GM23338 (cell line): ENCODE data around the gene SUMF1. TPM values are rescaled to one million over a fixed set of nuclear protein-coding genes. Genes with fewer than 3 reads are reported as not detected.

Source experiments
- ATAC-seq: fragments of 200-7000 bp; cut with Tn5 transposase; 3 replicates; pipeline ENCODE4 v1.9.1; 2020
- DNase-seq: peaks from one replicate; pipeline ENCODE4 v3.0.0-alpha.2; 2015; ENCODE audit warnings: low spot score
- H2AFZ ChIP-seq: fragments of 200-600 bp; sonication (generic); 2 replicates; pipeline ENCODE4 v1.8.0; 2016; ENCODE audit warnings: antibody characterized with exemption, mild to moderate bottlenecking, moderate library complexity
- H3F3A ChIP-seq: fragments of 200-600 bp; sonication (generic); replicated peaks from 2 replicates; pipeline ENCODE4 v1.8.0; 2017; ENCODE audit warnings: antibody characterized with exemption, mixed run types, low read depth
- H3K27ac ChIP-seq: fragments of 200-600 bp; sonication (generic); 2 replicates; pipeline ENCODE4 v1.6.1; 2016; ENCODE audit warnings: low read depth
- H3K27me3 ChIP-seq: fragments of 200-600 bp; sonication (generic); 2 replicates; pipeline ENCODE4 v1.8.0; 2016; ENCODE audit warnings: mild to moderate bottlenecking, mixed run types, moderate library complexity; ENCODE audit not compliant: insufficient read depth
- H3K36me3 ChIP-seq: fragments of 200-600 bp; sonication (generic); 2 replicates; pipeline ENCODE4 v1.8.0; 2016; ENCODE audit warnings: mild to moderate bottlenecking; ENCODE audit not compliant: insufficient read depth
- H3K4me1 ChIP-seq: fragments of 200-600 bp; sonication (generic); 2 replicates; pipeline ENCODE4 v1.8.0; 2016; ENCODE audit warnings: mild to moderate bottlenecking, moderate library complexity; ENCODE audit not compliant: insufficient read depth
- H3K4me2 ChIP-seq: fragments of 200-600 bp; sonication (generic); 2 replicates; pipeline ENCODE4 v1.7.1; 2017; ENCODE audit warnings: mixed run types
- H3K4me3 ChIP-seq: fragments of 200-600 bp; sonication (generic); 2 replicates; pipeline ENCODE4 v1.6.1; 2016; ENCODE audit warnings: mixed run types
- H3K79me2 ChIP-seq: fragments of 200-600 bp; sonication (generic); replicated peaks from 2 replicates; pipeline ENCODE4 v1.8.0; 2017; ENCODE audit warnings: mild to moderate bottlenecking; ENCODE audit not compliant: insufficient read depth
- H3K9me2 ChIP-seq: fragments of 200-600 bp; sonication (generic); 2 replicates; pipeline ENCODE4 v1.8.0; 2017; ENCODE audit not compliant: insufficient read depth
- H4K20me1 ChIP-seq: fragments of 200-600 bp; sonication (generic); replicated peaks from 2 replicates; pipeline ENCODE4 v1.8.0; 2017; ENCODE audit warnings: mild to moderate bottlenecking; ENCODE audit not compliant: insufficient read depth
- H3K27ac Mint-ChIP-seq: 2 replicates; pipeline ENCODE4 v1.8.0; 2020; ENCODE audit warnings: inconsistent platforms, mild to moderate bottlenecking, moderate library complexity, mixed read lengths
- H3K27me3 Mint-ChIP-seq: 3 replicates; pipeline ENCODE4 v1.8.0; 2022; ENCODE audit warnings: low read depth, mild to moderate bottlenecking, moderate library complexity, mixed read lengths, inconsistent platforms; ENCODE audit not compliant: insufficient read depth, poor library complexity
- H3K36me3 Mint-ChIP-seq: 3 replicates; pipeline ENCODE4 v1.8.0; 2021; ENCODE audit warnings: low read depth, mild to moderate bottlenecking, inconsistent platforms, moderate library complexity, mixed read lengths
- H3K4me1 Mint-ChIP-seq: 3 replicates; pipeline ENCODE4 v1.8.0; 2020; ENCODE audit warnings: mild to moderate bottlenecking, inconsistent platforms, mixed read lengths
- H3K4me3 Mint-ChIP-seq: 3 replicates; pipeline ENCODE4 v1.8.0; 2021; ENCODE audit warnings: moderate library complexity, mild to moderate bottlenecking, inconsistent platforms, mixed read lengths
- H3K9me3 Mint-ChIP-seq: 3 replicates; pipeline ENCODE4 v1.8.0; 2020; ENCODE audit warnings: moderate library complexity, mild to moderate bottlenecking, inconsistent platforms, mixed read lengths
- CREB1 ChIP-seq: fragments of 250-450 bp; sonication (Bioruptor Pico); IDR thresholded peaks from 2 replicates; pipeline ENCODE4 v1.5.0; 2020; ENCODE audit warnings: low read depth, mild to moderate bottlenecking, moderate library complexity
- EZH2 ChIP-seq: fragments of 200-600 bp; sonication (generic); IDR thresholded peaks from one replicate; pipeline ENCODE4 v1.8.0; 2017; ENCODE audit warnings: antibody characterized with exemption, mild to moderate bottlenecking, low read depth; ENCODE audit not compliant: unreplicated experiment
- EZH2phosphoT487 ChIP-seq: fragments of 200-600 bp; sonication (generic); IDR thresholded peaks from one replicate; pipeline ENCODE4 v1.8.1; 2018; ENCODE audit warnings: antibody characterized with exemption; ENCODE audit not compliant: unreplicated experiment
- JUNB ChIP-seq: IDR thresholded peaks from one replicate; pipeline ENCODE4 v1.6.1; 2016; ENCODE audit warnings: antibody characterized with exemption; ENCODE audit not compliant: unreplicated experiment
- NANOG ChIP-seq: IDR thresholded peaks from 2 replicates; pipeline ENCODE4 v1.6.1; 2016; ENCODE audit warnings: antibody characterized with exemption, borderline replicate concordance
- POLR2AphosphoS5 ChIP-seq: IDR thresholded peaks from 2 replicates; pipeline ENCODE4 v1.6.1; 2016; ENCODE audit warnings: antibody characterized with exemption, low read depth
- ZNF114 ChIP-seq: fragments of 250-450 bp; sonication (Bioruptor Pico); IDR thresholded peaks from 2 replicates; pipeline ENCODE4 v1.5.0; 2020; ENCODE audit warnings: mild to moderate bottlenecking, moderate library complexity
- polyA plus RNA-seq: library from polyadenylated mRNA; unstranded; fragments of >200 nt; fragmentation: Nextera tagmentation; extraction: Ambion mirVana; gene quantifications from 2 replicates; pipeline ENCODE4 v1.2.1, GENCODE V29; 2016
- total RNA-seq: library from RNA; depleted of rRNA; stranded (reverse); fragments of >200 nt; shearing (Covaris generic); gene quantifications from 2 replicates; pipeline ENCODE4 v1.2.3, GENCODE V29; 2014
- TF ChIP-seq, protein P1 (sequence below): IDR thresholded peaks from 2 replicates; pipeline ENCODE4 v1.6.1; 2016; ENCODE audit warnings: antibody characterized with exemption
- TF ChIP-seq, protein P2 (sequence below), 2 experiments: fragments of 200-600 bp in 1 of 2; sonication (generic) in 1 of 2; conservative IDR thresholded peaks; 2 replicates each; pipeline versions ENCODE4 v1.5.1 to v1.6.1; 2016 to 2017; ENCODE audit warnings: antibody characterized with exemption in 2 of 2, low read depth in 2 of 2, mild to moderate bottlenecking in 2 of 2, moderate library complexity in 1 of 2
- TF ChIP-seq, protein P3 (sequence below): IDR thresholded peaks from one replicate; pipeline ENCODE4 v1.6.1; 2018; ENCODE audit warnings: antibody characterized with exemption; ENCODE audit not compliant: unreplicated experiment

The SUMF1 gene
- total and polyA plus RNA-seq, 2 experiments from 2014 or later, result 6.9 to 20.3 TPM

DNA sequence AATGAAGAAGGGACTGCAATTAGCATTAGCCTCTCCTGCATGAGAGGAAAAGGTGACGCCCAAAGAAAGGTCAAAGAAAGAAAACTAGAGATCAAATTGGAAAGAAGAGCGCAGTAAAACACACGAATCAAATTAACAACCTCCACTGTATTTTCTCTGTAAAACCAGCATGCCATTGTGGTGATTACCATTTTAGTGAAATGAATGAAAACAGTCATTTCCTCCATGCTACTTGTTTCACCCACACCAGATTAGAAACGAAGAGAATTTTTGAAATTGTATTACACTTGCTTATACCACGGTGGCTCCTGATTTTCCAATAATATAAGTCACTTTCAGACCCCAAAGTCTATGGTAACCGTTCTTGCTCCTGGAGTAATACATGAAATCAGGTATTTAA lies 71.6 kb downstream of the SUMF1 start:
- TF ChIP-seq EZH2phosphoT487 (no peak), CREB1 (CRISPR knock-in tag) (no peak), POLR2AphosphoS5 (no peak), ZNF114 (CRISPR knock-in tag) (no peak), EZH2 (no peak), NANOG (no peak)
- TF ChIP-seq, protein P1, sequence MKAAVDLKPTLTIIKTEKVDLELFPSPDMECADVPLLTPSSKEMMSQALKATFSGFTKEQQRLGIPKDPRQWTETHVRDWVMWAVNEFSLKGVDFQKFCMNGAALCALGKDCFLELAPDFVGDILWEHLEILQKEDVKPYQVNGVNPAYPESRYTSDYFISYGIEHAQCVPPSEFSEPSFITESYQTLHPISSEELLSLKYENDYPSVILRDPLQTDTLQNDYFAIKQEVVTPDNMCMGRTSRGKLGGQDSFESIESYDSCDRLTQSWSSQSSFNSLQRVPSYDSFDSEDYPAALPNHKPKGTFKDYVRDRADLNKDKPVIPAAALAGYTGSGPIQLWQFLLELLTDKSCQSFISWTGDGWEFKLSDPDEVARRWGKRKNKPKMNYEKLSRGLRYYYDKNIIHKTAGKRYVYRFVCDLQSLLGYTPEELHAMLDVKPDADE, result no peak
- no peaks in the 10 kb centered on the region for H3K27me3 Mint-ChIP-seq
- no peaks in the 10 kb centered on the region for H3K27me3 ChIP-seq
- DNase-seq (no peak), ATAC-seq (no peak)
- H4K20me1 ChIP-seq, result no peaks in the 10 kb centered on the region
- no peak overlapping the region for H3K27ac ChIP-seq
- no peak overlapping the region for H2AFZ ChIP-seq
- peaks cover 15% of the 10 kb centered on the region for H3K4me1 Mint-ChIP-seq
- peaks cover 12% of the 10 kb centered on the region; the same call in 1 of the 2 replicates for H3K4me1 ChIP-seq
- H3K4me3 ChIP-seq, result no peak overlapping the region
- no peaks in the 10 kb centered on the region for H3K36me3 ChIP-seq
- no peak overlapping the region for H3K27ac Mint-ChIP-seq
- no peak overlapping the region for H3K4me3 Mint-ChIP-seq
- H3K9me3 Mint-ChIP-seq, result peaks cover 5% of the 10 kb centered on the region; the same call in 2 of the 3 replicates
- H3K4me2 ChIP-seq, result no peak overlapping the region
- no peaks in the 10 kb centered on the region for H3F3A ChIP-seq
- H3K79me2 ChIP-seq, result no peaks in the 10 kb centered on the region
- no peaks in the 10 kb centered on the region for H3K9me2 ChIP-seq
- H3K36me3 Mint-ChIP-seq, result peaks cover 10% of the 10 kb centered on the region; the same call in 2 of the 3 replicates

DNA sequence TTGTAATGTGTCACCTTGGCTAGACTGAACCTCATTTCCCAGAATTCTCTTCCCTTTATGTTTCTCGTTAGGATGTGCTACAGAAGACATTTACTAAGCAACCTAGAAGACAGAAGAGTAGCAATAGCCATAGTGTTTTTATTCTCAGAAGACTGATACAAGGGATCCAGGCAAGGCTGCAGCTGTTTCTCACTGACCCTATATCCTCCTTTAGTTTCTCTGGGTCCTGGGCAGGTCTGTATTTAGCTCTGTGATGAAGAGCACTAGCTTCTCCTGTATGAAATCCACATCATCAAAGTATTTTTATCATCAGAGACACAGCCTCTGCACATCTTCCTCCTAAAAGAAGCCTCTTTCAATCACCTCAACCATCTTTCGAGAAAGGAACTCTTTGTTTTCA lies 72.5 kb downstream of the SUMF1 start:
- Histone ChIP-seq H3K79me2 (no peaks in the 10 kb centered on the region), H3K36me3 (no peaks in the 10 kb centered on the region), H3K4me3 (no peak overlapping the region), H2AFZ (no peak overlapping the region), H3K27ac (no peak overlapping the region), H3K4me2 (no peak overlapping the region), H3K9me2 (no peaks in the 10 kb centered on the region), H3K27me3 (no peaks in the 10 kb centered on the region), H4K20me1 (no peaks in the 10 kb centered on the region), H3F3A (no peaks in the 10 kb centered on the region), H3K4me1 (peaks cover 20% of the 10 kb centered on the region)
- Mint-ChIP-seq H3K9me3 (peaks cover 5% of the 10 kb centered on the region; the same call in 2 of the 3 replicates), H3K4me1 (peaks cover 20% of the 10 kb centered on the region), H3K27ac (no peak overlapping the region), H3K36me3 (peaks cover 10% of the 10 kb centered on the region; the same call in 2 of the 3 replicates), H3K27me3 (no peaks in the 10 kb centered on the region), H3K4me3 (no peak overlapping the region)
- ATAC-seq (no peak), DNase-seq (no peak)
- no peak for TF ChIP-seq EZH2
- TF ChIP-seq, protein P1, result no peak
- TF ChIP-seq JUNB, result no peak
- TF ChIP-seq POLR2AphosphoS5, result no peak
- TF ChIP-seq, protein P2, sequence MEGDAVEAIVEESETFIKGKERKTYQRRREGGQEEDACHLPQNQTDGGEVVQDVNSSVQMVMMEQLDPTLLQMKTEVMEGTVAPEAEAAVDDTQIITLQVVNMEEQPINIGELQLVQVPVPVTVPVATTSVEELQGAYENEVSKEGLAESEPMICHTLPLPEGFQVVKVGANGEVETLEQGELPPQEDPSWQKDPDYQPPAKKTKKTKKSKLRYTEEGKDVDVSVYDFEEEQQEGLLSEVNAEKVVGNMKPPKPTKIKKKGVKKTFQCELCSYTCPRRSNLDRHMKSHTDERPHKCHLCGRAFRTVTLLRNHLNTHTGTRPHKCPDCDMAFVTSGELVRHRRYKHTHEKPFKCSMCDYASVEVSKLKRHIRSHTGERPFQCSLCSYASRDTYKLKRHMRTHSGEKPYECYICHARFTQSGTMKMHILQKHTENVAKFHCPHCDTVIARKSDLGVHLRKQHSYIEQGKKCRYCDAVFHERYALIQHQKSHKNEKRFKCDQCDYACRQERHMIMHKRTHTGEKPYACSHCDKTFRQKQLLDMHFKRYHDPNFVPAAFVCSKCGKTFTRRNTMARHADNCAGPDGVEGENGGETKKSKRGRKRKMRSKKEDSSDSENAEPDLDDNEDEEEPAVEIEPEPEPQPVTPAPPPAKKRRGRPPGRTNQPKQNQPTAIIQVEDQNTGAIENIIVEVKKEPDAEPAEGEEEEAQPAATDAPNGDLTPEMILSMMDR (conservative IDR thresholded peaks at IDR 0.05; ENCODE audit: low read depth in 2 of 2), result no peak
- no peak for TF ChIP-seq CREB1 (CRISPR knock-in tag)
- TF ChIP-seq, protein P3, sequence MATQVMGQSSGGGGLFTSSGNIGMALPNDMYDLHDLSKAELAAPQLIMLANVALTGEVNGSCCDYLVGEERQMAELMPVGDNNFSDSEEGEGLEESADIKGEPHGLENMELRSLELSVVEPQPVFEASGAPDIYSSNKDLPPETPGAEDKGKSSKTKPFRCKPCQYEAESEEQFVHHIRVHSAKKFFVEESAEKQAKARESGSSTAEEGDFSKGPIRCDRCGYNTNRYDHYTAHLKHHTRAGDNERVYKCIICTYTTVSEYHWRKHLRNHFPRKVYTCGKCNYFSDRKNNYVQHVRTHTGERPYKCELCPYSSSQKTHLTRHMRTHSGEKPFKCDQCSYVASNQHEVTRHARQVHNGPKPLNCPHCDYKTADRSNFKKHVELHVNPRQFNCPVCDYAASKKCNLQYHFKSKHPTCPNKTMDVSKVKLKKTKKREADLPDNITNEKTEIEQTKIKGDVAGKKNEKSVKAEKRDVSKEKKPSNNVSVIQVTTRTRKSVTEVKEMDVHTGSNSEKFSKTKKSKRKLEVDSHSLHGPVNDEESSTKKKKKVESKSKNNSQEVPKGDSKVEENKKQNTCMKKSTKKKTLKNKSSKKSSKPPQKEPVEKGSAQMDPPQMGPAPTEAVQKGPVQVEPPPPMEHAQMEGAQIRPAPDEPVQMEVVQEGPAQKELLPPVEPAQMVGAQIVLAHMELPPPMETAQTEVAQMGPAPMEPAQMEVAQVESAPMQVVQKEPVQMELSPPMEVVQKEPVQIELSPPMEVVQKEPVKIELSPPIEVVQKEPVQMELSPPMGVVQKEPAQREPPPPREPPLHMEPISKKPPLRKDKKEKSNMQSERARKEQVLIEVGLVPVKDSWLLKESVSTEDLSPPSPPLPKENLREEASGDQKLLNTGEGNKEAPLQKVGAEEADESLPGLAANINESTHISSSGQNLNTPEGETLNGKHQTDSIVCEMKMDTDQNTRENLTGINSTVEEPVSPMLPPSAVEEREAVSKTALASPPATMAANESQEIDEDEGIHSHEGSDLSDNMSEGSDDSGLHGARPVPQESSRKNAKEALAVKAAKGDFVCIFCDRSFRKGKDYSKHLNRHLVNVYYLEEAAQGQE, result no peak
